Activated naive CD8-positive, alpha-beta T cell treated with anti-CD3 and anti-CD28 coated beads, Interleukin-2, amount 50 U/mL, for 16 hours (primary cell): Measurements from ENCODE around the gene UMOD.

Source experiments
- DNase-seq: peaks from one replicate; pipeline ENCODE4 v3.0.0-alpha.2; 2020; ENCODE audit warnings: low read depth, low spot score

Gene UMOD

DNA sequence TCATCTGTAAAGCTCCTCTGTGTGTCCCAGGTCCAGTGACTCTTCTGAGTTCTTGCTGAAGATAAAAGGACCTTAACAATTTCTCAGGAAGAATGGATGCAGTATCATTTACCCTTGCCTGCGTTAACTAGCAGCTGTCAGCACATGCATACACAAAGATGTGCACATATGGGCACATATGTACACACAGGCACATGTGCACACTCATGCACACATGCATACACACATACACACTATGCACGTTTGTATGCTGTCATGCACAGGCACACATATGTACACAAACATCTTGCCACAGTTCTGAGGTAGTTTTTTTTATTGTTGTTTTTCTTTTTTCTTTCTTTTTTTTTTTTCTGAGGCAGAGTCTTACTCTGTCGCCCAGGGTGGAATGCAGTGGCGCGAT, 50.1 kb downstream of the UMOD start:
- DNase-seq, result no peak

DNA sequence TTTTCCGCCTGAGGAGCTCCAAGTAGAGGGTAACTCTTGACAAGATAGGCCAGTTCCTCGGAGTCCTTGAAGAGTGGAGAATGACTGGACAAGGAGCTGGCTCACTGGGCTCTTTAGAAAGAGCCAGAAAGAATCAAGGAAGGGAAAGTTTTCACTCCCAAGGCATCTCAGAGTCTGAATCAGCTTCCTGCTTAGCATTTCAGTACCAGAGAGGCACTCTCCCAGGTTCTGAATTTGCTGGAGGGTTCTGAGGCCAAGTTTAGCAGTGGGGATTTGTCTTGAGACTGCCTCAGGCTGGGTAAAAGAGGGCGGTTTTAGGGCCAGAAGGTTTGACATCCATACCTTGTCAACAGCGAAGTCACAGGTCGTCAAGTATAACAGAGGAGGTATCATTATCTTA, 50.7 kb downstream of the UMOD start:
- DNase-seq, result no peak

DNA sequence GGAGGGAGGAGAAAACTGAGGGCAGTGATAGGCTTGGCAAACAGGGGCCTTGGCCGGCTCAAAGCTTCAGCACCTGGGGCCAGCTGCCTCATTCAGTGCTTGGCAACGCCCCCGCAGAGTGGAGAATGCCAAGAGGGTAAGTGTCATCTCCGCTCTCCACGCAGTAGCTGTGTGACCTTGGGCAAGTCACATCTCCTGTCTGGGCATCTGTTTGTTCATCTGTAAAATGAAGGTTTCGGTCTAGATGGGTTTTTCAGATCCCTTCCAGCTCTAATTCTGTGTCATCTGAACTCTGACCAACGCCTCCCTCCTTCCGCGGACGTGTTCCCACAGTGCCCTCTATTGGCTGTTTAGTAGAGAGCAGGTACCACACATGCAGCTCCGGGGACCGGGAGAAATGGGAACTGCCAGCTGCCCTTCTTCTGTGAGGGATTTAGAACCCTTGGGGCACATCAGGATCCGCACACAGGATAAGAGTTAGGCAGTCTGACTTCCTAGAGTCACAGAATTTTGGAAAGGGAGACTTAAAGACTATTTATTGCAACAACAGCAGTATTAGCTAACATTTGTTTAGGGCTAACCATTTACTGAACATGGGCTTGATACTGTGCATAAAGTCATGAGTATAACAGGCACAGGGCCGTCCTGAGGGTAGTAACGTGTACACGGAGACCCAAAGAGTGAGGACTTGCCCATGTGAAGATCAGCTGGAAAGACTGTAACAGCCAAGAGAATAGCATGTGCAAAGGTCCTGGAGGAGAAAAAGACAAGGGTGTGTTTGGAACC, 52.0 kb downstream of the UMOD start:
- DNase-seq, result no peak

DNA sequence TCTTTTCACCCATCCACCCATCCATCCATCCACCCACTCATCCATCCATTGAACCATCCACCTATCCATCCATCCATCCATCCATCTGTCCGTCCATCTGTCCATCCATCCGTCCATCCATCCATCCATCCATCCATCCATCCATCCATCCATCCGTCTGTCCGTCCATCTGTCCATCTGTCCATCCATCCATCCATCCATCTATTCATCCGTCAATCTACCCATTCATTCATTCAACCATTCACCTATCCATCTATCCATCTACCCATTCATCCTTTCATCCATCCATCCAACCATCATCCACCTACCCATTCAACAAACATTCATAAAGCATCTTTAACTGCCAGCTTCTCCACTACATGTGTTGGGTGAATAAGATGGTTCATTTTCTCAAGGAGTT, 54.1 kb downstream of the UMOD start:
- DNase-seq, result no peak

DNA sequence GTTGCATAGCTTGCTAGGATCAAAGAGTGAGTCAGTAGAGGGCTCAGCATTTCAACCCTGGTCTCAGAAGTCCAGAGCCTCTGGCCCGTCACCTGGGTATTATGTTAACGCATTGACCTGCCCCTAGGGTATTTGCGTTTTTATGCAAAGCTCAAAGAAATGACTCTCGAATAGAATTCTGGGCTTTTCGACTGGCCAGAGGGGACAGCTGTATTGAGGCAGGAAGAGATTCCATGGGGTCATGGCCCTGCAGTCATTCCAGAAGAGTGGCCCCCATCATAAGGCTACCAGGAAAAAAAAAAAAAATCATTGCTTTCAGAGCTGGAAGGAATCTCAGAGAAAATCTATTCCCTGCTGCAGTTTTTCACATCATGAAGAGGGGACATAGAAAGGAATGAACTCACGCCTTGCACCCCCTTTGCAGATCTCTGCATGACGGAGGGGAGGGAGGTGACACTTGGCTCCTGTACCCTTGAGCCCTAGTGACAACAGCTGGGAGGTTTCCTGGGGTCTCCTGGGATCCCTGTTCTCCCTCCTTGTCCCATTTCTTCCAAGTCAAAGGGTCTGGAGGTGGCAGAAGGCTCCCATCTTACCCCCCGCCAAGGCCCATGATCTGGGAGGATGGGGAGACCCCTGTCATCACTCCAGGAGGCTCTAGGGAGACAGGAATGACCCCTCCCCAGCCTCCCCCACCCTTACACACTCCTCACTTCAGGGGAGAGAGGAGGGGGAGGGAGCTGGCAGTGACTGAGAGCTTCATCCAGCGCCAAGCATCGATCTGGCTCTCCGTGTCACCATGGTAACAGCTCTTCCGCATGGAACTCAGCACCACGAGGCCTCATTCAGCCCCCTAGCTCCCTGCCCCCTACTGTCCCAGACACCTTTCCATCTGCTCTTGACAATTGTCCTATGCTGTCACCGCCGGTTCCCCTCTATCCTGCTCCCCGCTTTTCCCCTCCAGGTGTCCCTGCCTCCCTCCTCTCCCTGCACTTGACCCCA, 61.0 kb downstream of the UMOD start:
- no peak for DNase-seq

DNA sequence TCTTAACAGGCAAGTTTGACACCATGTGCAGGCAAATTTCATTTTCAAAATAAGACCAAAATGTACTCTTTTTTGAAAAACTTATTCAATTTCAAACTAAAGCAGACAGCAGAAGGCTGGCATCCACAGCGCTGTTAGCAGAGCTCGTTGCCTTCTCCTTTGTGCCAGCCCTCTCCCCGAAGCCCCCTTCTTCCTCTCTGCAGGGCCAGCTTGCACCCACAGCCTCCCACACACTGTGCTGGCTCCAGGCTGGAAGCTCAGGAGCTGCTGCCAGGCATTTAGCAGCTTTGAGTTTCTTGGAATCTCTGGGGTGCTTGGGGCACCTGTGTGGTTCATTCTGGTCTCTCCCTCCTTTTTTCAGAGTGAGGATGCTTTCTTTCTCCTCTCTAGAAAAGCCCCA, 62.9 kb downstream of the UMOD start:
- no peak for DNase-seq

DNA sequence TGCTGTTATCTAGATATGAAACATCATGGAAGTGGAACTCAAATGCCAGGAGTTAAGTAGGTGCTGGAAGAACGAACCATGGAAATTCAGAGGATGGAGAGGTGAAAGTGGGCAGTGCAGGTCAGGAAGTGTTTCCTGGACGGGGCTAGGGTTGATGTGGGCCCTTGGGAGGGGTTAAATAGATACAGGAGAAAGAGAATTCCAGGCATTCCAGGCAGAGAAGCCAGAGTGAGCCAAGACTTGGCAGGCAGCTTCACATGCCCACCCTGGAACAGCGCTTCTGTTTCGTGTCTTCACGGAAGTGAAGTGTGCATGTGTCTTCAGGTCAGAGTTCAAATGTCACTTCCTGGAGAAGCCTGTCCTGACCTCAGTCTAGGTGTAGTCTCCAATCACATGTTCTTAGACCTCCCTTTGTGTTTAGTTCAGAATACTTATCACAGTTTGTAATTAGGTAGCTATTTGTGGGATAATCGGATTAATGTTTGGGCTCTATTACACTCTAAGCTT, 66.5 kb downstream of the UMOD start:
- DNase-seq, result no peak
